Stimulated activated CD8-positive, alpha-beta memory T cell treated with anti-CD3 and anti-CD28 coated beads, Interleukin-12 subunit alpha, Interleukin-12 subunit beta, amount 100 ng/mL, for 24 hours (primary cell): ENCODE data around the gene ALDH1L1.
A peak's percentile ranks its signal among the peaks of the same experiment; 100 is the strongest.

Experiments
- DNase-seq: peaks from one replicate; pipeline ENCODE4 v3.0.0-alpha.2; 2020; ENCODE audit errors: extremely low read depth

Gene ALDH1L1

DNA sequence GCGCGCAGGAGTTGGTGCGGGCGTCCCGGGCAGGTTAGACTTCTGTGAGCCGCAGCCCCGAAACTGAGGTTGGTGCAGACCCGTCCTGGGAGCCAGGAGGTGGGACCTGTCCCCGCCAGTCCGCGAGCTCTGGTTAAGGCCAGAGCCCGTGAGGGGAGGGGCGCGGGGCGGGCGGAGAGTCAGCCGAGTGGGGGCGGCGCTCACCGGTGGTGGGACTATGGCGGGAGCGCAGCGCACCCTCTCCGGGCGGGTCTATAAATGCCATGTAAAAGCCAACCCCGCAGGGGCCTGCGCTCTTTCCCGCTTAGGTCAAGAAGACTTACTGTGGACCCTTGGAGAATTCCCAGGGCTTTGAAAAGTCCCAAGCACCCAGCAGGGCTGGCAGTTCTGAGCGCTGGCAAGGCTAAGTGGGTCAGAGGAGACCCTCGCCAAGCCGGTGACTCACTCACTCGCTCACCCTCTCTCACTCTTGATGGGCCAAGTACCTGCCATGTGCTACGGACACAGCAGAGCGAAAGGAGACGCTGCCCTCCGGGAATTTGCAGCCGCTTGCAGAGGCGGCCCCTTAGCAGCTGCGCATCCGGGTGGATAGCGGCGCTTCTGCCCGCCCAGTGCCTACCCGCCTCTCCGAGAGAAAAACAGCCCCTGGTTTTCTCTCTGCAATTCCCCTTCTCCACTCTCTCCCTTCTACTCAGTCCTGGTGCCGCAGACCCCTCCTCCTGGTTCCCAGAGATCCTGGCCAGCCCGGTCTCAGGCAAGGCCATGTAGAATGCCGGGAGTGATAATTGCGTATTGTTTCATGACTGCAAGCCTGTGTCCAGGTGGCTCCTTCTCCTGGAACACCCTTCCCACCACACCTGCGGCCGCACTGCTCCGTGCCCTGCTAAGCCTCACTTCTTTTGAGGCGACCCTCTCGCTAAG lies at the start of gene ALDH1L1:
ALDH1L1 (minus strand) TSS at position 110 of the 921 bp plus-strand sequence. CDS start 19,607 bp downstream, outside the sequence.
- no peak for DNase-seq

DNA sequence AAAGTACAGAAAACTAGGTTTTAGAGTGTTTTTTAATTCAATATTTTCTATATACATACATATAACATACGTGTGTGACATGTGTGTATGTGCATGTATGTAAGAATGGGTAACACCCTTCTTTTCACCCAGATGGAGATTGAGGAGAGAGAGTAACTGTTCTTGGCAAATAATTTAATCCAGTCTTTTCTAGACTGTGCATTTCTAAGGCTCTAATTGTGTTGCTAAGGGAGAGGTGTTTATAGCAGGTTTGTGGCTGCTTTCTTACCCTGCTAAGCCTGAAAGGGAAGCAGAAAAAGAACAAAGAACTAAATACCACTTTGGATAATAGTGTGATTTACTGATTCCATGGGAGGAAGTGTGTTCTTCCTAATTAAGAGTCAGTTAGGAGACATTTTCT lies 46.0 kb upstream of the ALDH1L1 start:
- DNase-seq: no peak

DNA sequence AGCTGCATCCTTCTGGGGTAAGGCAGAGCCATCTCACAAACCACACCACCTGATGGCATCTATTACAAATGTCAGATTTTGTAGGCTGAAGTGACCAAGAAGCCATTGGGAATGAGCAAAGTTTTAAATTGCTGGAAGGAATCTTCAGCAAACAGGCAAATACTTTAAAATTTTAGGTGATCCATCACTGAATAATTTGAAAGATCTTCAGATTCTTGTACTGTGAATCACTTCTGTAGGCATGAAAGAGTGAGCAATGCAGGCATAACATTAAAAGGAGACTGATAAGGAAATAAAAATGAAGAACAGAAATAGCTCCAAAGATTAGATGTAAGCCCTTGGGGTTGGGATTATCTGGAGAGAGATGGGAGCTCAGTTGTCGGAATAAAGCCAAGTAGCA lies 36.0 kb upstream of the ALDH1L1 start:
- DNase-seq: no peak

DNA sequence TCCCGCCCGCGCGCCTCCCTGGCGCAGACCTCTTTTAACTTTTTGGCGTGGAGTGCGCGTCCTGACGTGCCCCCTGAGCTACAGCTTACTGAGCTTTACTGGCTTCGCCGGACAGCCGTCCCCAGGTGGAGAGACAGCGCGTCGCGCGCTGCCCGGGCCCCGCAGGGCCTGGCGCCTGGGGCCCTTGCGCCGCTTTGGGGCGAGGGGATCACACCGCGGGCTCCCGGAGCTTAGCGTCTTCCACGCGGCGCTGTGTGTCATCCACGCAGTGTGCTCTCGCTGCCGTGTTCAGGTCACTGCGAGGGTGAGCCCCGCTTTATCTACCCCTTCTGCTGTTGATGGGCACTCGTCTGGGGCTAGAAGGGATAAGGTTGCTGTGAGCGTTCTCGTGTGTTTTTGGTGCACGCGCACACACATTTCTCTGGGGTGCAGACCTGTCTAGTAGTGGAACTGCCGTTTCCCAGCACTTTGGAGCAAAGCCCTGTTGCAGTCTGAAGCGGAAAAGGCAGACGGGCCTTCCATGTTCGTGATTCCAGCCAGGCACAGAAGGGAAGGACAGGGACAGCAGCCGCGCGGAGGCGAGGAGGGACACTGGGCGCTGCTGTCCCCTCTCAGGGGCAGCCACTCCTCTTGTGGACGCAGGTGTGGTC lies 33.1 kb upstream of the ALDH1L1 start:
- no peak for DNase-seq

DNA sequence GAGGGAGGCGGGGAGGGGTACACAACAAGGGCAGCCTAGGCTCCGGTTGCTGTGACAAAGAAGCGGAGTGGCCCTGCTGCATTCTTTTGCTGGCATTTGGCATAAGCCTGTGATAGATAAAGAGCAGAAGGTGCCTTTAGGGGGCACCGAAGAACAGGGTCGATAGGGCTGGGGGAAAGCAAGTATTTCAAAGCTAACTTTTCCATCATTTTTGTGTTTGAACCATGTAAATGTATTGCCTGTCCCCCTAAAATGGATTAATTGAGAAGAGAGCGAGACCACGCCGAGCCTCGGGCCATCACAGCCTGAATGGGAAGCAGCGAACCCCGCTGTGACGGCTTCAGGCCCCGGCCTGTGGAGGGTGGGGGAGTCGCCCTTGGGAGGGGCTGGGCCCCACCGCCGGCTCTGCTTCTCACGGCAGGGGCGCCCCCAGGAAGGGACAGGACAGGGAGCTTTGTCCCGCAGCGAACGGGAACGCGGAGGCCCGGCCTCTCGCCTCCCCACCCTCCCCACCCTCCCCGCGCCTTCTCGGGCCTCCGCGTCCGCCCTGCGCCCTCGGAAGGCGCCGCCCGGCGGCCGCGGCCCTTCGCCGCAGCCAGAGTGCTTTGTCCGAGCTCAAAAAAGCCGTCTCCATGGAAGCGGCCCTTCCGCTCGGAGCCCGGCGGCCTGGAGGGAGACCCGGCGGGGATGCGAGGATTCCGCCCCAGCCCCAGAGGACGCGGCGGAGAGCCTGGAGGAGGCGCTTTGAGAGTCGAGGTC lies 32.4 kb upstream of the ALDH1L1 start:
- no peak for DNase-seq

DNA sequence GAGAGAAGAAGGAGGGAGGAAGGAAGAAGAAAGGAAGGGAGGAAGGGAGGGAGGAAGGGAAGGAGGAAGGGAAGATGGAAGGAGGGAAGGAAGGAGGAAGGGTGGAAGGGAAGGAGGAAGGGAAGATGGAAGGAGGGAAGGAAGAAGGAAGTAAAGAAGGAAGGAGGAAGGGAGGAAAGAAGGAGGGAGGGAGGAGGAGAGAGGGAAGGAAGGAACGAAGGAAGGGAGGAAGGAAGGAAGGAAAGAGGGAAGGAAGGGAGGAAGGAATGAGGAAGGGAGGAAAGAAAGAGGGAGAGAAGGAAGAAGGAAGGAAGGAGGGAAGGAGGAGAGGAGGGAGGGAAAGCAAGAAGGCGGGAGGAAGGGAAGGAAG lies 31.8 kb upstream of the ALDH1L1 start:
- DNase-seq: no peak

DNA sequence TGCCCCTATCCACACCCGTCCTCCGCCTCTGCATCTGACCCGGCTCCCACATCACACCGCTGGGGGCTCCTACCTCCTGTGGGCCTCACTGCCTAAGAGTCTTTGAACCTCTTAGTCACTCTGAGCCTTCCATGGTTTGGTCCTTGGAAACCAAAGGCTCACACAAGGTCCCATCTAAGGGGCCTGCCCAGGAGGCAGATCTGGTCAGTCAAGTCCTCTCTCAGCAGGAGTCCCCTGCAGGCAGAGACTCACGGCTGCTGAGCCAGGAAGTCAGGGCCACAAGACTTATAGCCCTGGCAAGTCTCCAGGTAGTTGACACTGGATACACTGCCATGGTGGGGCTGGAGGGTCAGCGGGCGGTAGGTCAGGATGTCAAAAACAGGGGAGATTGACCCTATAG lies 31.2 kb upstream of the ALDH1L1 start:
- DNase-seq: no peak

DNA sequence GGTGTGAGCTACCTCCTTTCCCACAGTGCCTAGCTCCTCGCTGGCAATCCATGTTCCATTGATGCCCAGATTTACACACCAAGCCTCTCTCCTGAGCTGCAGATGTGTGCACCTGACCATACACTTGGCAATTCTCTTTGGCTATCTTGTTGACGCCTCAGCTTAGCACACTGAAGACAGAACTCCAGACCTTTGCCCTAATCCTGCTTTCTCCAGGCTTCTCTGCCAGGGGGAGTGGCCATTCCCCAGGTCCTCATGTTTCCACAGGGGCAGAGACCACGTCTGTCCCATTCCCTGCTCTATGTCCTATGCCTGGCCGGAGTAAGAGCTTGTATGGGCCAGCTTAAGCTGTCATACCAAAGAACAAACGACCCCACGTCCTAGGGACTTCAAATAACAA lies 30.2 kb upstream of the ALDH1L1 start:
- DNase-seq: no peak

DNA sequence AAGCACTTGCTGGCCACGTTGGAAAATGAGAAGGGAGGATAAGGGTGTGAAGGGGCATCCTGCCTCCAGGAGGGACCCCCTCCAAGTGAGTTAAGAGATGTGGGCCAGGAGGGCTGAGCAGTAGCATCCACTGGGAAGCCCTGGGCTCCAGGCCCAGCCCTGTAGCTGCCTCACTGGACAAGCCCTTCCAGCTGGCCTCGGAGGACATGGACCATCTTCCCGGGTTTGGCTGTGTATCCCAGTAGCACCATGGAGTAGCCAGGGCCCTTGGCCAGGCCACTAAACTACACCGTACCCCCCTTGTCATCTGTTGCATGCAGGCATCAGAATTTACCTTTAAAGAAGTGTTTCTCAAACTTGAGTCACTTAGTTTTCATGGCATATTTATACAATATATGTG lies 29.4 kb upstream of the ALDH1L1 start:
- DNase-seq: no peak

DNA sequence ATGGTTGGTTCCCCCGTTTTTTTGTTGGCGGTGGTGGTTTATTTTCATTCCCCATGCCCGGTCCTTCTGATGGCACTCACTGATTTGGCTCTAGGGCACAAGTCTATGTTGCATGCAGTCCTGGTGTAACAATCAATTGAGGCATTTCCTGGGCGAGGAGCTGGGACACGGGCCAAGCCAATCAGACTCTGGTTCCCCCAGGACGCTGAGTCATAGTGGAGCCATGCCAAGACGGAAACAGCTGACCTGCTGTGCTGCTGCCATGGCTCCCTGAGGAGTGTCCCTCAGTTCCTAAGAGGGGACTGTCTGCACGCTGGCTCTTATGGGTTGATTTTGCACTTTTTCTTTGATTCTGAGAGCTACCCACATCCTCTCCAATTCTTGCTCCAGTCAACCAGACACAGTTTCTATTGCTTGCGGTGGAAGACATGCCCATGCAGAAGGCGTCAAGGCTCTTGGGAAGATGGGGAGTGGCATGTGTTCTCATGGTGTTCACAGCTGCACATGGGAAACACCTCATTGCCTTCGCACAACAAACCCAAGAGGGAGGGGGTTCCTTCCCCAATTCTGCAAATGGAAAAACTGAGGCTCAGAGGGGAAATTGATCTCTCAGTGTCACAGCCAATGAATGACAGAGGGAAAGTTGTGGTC lies 28.3 kb upstream of the ALDH1L1 start:
- no peak for DNase-seq

DNA sequence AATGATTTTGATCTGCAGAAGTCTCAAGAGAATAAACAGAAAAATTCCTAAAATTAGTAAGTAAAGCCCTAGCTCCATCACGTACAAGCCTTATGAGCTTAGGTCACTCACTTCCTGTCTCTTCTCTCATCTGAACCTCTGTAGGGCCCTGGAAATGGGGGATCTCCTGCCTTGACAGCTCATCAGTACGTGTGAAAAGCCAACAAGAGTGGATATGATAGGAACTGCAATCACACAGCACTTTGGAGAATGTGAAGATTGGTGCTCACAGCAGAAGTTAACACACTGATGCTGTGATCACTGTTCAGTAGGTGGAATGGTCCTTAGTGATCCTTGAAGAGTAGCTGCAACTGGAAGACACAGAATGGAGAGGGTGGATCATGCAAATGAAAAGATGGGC lies 27.8 kb upstream of the ALDH1L1 start:
- DNase-seq: no peak

DNA sequence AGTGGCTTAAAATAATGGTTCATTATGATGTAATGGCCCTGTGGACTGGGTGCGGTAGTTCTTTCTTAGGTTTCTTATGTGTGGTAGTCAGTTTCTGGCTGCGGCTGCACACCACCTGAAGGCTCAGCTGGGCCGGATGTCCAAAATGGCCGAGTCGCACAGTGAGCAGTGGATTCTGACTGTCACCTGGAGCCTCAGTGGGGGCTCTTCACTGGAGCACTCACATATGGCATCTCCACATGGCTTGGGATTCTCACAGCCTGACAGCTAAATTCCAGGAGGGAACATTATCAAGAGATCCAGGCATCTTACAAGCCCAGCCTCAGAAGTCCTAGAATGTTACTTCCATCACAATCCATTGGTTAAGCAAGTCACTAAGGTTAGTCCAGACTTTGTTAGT lies 26.8 kb upstream of the ALDH1L1 start:
- no peak for DNase-seq

DNA sequence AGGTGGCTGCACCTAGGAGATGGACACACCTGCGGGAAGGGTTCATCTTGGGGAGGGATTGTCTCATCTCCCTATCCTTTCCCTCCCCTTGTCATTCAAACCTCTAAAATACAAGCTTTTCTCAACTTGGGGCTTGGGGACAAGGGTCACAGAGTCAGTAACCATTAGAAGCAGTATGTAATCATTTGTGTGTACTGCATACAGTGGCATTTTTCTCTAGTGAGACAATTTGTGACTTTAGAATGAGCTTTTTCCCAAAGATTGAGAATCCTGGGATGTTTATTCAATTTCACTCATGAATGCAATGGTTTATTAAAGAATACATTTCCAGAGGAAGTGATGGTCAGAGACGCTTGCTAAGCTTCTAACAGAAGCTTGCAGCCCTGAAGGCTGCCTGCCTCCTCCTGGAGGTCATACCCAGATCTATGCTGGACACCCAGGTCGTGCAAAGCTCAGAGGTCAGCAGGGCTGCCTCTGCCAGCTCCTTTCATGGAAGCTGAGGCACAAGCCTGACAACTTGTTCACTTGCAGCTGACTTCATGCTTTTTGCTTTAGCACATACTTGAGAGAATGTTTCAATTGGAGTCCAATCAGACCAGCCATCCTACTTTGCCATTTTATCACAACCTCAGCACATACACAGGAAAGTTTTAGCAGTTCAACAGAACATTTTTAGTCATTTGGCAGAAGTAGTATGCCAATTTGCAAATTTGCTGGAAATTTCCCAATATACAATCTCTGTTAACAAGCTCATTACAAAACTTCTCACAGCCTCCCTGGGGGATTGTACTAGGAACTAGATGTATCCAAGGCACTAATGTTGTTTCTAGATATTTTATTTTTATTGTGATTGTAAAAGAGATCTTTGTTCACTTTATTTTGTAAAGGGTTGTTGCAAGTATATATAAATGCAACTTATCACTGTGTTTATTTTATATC lies 25.6 kb upstream of the ALDH1L1 start:
- DNase-seq: no peak

DNA sequence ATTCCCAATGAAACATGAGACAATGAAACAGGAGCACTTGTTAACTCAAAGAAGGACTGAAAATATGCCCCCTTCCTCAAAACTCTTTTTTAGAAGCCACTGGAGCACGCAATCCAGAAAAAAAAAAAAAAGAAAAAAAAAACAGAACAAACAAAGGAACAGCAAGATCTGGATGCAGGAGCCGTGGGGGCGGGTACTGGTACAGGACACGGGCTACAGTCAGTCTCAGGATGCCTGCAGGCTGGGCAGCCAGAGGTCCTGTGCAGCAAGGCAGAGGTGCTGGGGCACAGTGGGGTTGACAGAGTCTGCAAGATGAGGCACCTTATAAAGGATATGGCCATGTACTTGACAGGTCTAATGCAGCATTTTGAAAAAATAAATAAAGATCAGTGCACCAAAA lies 22.3 kb upstream of the ALDH1L1 start:
- no peak for DNase-seq

DNA sequence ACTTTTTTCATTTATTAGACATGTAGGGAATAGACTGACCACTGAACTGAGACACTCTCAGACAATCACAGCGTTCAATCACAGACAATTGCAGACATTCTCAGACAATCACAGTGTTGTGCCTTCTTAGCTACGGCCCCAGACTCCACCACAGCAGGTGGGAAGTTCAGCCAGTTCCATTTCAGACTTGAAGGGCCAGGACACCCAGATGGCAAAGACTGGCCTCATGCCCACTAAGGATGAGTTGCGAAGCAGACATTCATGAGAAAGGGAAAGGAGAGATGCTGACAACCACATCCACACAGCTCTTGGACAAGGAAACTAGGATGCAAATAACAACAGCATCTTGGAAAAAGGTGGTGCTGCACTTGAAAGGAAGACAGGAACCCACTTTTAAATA lies 21.9 kb upstream of the ALDH1L1 start:
- DNase-seq: no peak

DNA sequence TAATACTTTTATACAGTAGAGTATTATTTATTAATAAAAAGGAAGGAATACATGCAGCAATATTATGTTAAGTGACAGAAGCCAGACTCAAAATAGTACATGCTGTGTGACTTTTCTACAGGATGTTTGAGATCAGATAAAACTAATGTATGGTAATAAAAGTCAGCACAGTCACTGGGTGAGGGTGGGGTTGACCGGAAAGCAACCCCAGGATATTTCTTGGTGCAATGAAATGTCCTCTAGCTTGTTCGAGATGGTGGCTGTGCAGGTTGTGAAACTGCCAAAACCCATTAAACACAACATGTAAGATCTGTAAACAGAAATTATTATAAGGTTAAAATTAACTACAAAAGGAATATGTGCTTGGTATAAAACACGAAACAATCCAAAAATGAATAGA lies 20.8 kb upstream of the ALDH1L1 start:
- DNase-seq: no peak

DNA sequence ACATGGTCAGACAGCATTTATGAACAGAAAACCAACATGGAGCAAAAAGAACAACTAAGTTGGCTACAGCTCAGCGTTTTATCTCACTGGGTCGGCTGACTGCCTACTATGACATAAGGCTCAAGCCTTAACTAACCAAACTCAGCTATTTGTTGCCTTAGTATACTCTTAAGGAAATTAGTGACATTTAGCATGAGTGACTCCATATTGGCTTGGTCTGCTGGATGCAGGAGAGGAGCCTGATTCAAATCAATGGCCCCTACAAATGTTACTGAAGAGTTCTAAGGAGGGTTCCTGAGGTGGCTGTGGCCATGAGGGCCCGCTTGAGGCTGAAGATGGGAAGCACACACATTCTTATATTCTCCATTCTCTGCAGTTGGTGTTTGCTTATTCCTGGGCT lies 20.1 kb upstream of the ALDH1L1 start:
- no peak for DNase-seq

DNA sequence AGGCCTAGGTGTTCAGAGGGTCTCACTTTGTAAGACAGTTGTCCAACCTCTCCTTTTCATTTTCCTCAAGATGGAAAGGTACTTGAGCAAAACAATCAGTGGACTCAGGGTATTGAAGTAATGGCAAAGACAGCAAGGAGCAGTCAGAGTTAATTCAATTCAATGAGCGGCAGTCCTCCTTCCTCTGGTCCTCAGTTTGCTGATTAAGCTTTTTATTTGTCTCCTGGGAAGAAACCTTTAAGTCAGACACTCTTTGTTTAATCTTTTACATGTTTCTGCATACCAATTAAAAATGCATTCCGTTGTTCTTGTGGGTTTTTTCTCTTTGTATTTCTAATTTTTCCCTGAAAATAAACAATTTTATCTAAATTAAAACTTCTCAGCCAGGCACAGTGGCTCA lies 18.9 kb upstream of the ALDH1L1 start:
- no peak for DNase-seq

DNA sequence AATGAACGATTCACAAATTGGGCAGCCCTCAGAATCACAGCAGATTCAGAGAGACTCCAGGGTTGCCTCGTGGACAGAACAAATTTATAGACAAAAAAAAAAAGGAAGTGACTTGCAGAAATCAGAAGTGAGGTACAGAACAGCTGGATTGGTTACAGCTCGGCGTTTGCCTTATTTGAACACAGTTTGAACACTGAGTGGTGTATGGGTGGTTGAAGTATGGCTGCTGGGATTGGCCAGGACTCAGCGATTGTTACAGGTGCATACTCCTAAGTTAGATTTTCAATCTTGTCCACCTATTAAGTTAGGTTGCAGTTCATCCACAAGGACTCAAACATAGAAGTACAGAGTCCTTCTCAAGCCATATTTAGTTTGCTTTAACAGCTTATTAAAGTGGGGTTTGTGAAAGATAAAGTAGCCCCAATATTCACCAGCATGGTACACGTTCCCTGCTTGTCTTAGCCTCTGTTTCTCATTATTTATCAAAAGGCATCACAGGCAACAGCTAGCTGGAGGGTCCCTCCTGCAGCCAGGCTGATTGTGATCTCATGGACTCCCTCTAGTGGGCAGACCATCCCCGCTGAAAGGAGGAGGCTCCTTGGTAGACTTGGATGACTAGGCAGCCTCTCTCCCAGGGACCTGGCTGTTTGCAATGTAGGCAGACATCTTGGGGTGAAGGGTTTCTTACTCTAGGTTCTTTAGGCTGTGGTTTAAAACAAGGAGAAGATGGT lies 17.6 kb upstream of the ALDH1L1 start:
- DNase-seq: peak; percentile 11

DNA sequence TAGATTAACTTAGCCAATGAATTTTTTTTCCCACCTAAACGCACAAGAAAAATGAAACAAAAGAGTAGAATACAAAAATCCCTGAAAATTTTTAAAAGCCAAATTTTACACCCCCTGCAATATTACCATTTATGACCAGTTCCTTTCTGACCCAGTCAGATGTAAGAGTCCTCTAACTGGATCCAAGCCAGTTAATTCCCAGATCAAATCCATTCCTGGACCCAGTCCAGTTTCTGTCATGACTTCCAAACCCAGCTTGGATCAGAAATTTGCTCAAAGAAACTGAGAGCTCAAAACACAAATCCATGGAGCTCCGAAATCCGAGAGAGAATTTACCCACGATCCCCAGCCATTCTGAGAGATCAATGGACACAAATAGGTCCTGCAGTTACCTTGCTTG lies 17.0 kb upstream of the ALDH1L1 start:
- DNase-seq: no peak
